ENCODE measurements around the gene KLHL36.

GRCh38 chr16:84690088-84690819, 41.9 kb downstream of the KLHL36 start:
- TF ChIP-seq YY1 (IDR thresholded peaks at IDR 0.05; ENCODE audit: insufficient read depth, insufficient read length) = no peak
- TF ChIP-seq SUZ12 (IDR thresholded peaks at IDR 0.05; ENCODE audit: extremely low read depth, insufficient read depth, insufficient read length) = no peak
